HUES48 (cell line): Measurements from ENCODE around the gene AP2S1.
A peak's percentile ranks its signal among the peaks of the same experiment; 100 is the strongest.
"Not testable (repeated sequence)": the region's sequence is repeated elsewhere in the genome, so short reads cannot be mapped to it uniquely, and the experiment has no call there.

ENCODE experiments used
- H3K27ac ChIP-seq: one replicate; pipeline ENCODE4 v1.7.0; 2013; ENCODE audit warnings: low read depth, low read length, inconsistent platforms
- H3K27me3 ChIP-seq: 2 replicates; pipeline ENCODE4 v1.6.1; 2013; ENCODE audit warnings: mild to moderate bottlenecking, low read length; ENCODE audit not compliant: control insufficient read depth, insufficient read depth
- H3K36me3 ChIP-seq: 2 replicates; pipeline ENCODE4 v1.6.1; 2013; ENCODE audit warnings: low read length; ENCODE audit not compliant: control insufficient read depth, insufficient read depth
- H3K4me1 ChIP-seq: 2 replicates; pipeline ENCODE4 v1.6.1; 2013; ENCODE audit warnings: mild to moderate bottlenecking, low read length; ENCODE audit not compliant: control insufficient read depth, insufficient read depth
- H3K4me3 ChIP-seq: 2 replicates; pipeline ENCODE4 v1.5.1; 2013; ENCODE audit warnings: mild to moderate bottlenecking, low read depth, low read length
- H3K9ac ChIP-seq: 2 replicates; pipeline ENCODE4 v1.6.1; 2013; ENCODE audit warnings: mild to moderate bottlenecking, low read depth, low read length, moderate library complexity
- H3K9me3 ChIP-seq: 2 replicates; pipeline ENCODE4 v1.6.1; 2013; ENCODE audit warnings: low read length; ENCODE audit not compliant: control insufficient read depth, insufficient read depth

Gene AP2S1

DNA sequence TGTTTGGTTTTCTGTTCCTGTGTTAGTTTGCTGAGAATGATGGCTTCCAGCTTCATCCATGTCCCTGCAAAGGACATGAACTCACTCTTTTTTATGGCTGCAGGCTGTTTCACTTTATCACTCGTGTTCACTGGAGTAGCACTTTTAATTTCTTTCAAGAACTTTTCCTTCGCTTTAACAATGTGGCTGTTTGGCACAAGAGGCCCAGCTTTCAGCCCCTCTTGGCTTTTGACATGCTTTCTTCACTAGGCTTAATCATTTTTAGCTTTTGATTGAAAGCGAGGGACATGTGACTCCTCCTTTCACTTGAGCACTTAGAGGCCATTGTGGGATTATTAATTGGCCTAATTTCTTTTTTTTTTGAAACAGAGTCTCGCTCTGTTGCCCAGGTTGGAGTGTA is 32.1 kb upstream of the AP2S1 start:
- H3K27me3 ChIP-seq, H3K36me3 ChIP-seq, H3K27ac ChIP-seq, H3K4me1 ChIP-seq, H3K9ac ChIP-seq, H3K9me3 ChIP-seq, H3K4me3 ChIP-seq: not testable (repeated sequence)

DNA sequence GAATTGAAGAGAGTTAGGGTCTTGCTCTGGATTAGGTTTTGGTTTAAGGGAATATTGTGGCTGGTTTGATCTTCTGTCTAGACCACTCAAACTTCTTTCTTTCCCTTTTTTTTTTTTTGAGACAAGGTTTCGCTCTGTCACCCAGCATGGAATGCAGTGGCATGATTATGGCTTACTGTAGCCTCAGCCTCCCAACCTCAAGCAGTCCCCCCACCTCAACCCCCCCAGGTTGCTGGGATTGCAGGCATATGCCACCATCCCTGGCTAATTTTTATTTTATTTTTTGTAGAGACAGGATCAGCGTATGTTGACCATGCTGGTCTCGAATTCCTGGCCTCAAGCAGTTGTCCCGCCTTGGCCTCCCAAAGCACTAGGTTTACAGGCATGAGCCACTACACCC is 31.4 kb upstream of the AP2S1 start:
- no peaks in the 10 kb centered on the region for H3K27me3 ChIP-seq
- no peak overlapping the region for H3K27ac ChIP-seq
- no peaks in the 10 kb centered on the region for H3K36me3 ChIP-seq
- no peak overlapping the region for H3K4me3 ChIP-seq
- no peaks in the 10 kb centered on the region for H3K9me3 ChIP-seq
- H3K4me1 ChIP-seq: no peaks in the 10 kb centered on the region
- H3K9ac ChIP-seq: no peak overlapping the region

DNA sequence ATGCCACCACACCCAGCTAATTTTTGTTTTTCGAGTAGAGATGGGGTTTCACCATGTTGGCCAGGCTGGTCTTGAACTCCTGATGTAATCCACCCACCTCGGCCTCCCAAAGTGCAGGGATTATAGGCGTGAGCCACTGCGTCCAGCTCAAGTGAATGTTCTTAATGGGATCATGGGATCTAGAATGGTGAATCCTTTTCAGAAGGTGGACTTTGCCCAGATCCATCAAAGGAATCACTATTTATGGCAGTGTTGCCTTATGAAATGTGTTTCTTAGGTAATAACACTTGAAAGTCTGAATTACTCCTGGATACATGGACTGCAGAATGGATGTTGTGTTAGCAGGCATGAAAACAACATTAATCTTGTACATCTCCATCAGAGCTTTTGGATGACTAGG is 30.4 kb upstream of the AP2S1 start:
- Histone ChIP-seq H3K27ac (no peak overlapping the region), H3K9me3 (no peaks in the 10 kb centered on the region), H3K9ac (no peak overlapping the region), H3K27me3 (no peaks in the 10 kb centered on the region), H3K4me3 (no peak overlapping the region), H3K36me3 (no peaks in the 10 kb centered on the region), H3K4me1 (no peaks in the 10 kb centered on the region)

DNA sequence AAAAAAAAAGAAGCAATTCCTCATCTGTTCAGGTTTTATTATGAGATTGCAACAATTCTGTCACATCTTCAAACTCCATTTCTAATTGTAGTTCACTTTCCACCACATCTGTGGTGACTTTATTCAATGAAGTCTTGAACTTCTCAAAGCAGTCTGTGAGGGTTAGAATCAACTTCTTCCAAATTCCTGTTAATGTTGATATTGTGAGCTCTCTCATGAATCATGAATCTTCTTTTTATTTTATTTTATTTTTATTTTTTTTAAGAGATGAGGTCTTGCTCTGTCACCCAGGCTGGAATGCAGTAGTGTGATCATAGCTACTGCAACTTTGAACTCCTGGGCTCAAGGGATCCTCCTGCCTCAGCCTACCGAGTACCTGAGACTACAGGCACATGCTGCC is 29.8 kb upstream of the AP2S1 start:
- Histone ChIP-seq H3K9ac (no peak overlapping the region), H3K9me3 (no peaks in the 10 kb centered on the region), H3K4me3 (no peak overlapping the region), H3K4me1 (peaks cover 3% of the 10 kb centered on the region; the same call in 1 of the 2 replicates), H3K27ac (no peak overlapping the region), H3K36me3 (no peaks in the 10 kb centered on the region), H3K27me3 (no peaks in the 10 kb centered on the region)

DNA sequence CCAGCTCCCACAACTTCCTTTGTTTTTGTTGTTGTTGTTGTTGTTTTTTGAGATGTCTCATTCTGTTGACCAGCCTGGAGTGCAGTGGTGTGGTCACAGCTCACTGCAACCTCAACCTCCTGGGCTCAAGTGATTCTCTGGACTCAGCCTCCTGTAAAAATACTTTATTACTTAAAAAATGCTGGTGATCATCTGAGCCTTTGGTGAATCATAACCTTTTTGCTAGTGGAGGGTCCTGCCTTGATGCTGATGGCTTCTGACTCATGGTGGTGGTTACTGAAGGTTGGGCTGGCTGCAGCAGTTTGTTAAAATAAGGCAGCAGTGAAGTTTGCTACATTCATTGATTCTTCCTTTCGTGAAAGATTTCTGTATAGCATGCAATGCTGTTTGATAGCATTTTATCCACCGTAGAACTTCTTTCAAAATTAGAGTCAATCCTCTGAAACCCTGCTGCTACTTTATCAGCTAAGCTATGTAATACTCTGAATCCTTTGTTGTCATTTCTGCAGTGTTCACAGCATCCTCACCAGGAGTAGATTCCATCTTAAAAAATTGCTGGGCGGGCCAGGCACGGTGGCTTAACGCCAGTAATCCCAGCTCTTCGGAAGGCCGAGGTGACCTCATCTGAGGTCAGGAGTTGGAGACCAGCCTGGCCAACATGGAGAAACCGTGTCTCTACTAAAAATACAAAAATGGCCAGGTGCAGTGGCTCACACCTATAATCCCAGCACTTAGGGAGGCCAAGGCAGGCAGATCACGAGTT is 28.1 kb upstream of the AP2S1 start:
- Histone ChIP-seq H3K9me3 (no peaks in the 10 kb centered on the region), H3K4me3 (no peak overlapping the region), H3K27me3 (no peaks in the 10 kb centered on the region), H3K36me3 (peaks cover 3% of the 10 kb centered on the region; the same call in 1 of the 2 replicates), H3K4me1 (peaks cover 8% of the 10 kb centered on the region; the same call in 1 of the 2 replicates), H3K9ac (no peak overlapping the region), H3K27ac (no peak overlapping the region)

DNA sequence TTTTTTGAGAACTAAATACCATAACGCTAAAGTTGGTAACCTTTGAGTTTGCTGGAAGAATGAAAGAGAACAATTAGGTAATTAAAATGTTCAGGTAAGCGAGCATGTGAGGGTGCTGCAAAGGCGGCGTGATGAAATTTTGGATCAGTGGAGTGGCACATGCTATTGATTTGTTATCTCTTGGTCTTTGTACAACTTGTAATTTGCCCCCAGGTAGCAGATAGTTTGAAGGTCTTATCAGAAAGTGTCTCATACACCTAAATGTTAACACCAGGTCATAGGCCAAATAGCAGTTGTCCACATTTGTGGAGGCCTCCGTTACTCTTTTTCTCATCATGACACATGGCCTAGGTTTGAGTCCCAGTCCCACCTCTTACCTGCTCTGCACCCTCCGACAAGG is 25.0 kb upstream of the AP2S1 start:
- Histone ChIP-seq H3K4me1 (peaks cover 8% of the 10 kb centered on the region; the same call in 1 of the 2 replicates), H3K9ac (no peak overlapping the region), H3K27me3 (no peaks in the 10 kb centered on the region), H3K9me3 (no peaks in the 10 kb centered on the region), H3K27ac (peak overlapping the region; percentile 67), H3K36me3 (peaks cover 3% of the 10 kb centered on the region; the same call in 1 of the 2 replicates), H3K4me3 (no peak overlapping the region)

DNA sequence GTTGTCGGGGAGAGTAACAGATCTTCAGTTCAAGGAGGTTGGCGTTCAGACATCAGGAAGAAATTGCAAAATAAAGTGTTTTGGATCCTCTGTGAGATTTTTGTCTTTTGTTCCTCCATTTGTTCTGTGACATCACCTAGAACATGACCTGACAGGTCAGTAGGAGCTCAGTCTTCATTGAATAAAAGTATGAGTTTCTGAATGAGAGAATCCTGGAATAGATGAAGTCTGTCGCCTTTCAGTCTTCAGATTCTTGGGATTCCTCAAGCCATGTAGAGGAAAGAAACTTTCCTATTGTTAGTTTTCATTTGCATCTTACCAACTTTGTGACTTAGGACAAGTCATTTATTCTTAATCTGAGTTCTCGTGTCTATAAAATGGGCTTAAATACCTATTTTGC is 24.6 kb upstream of the AP2S1 start:
- H3K27ac ChIP-seq: peak overlapping the region; percentile 67

DNA sequence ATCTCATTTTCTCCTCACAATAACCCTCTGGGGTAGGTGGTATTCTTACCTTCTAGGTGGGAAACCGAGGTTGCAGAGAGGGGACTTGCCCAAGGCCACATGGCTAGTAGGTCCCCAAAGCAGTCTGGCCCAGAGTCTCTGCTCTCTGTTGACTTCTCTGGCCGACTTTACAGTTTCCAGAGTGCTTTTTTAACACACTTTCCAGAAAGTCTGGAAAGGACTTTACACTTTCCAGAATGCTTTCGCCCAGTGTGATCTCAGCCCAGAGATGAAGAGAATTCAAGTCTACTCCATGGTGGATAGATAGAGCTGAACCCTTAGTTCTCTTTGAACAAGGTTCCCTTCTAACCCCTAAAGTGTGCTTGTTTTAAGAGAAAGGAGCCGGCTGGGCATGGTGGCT is 22.3 kb upstream of the AP2S1 start:
- H3K27ac ChIP-seq: no peak overlapping the region

More for the DNA sequence above, 24.6 kb upstream of the AP2S1 start:
- Histone ChIP-seq H3K36me3 (peaks cover 3% of the 10 kb centered on the region; the same call in 1 of the 2 replicates), H3K4me1 (peaks cover 8% of the 10 kb centered on the region; the same call in 1 of the 2 replicates), H3K9ac (no peak overlapping the region), H3K27me3 (no peaks in the 10 kb centered on the region), H3K9me3 (no peaks in the 10 kb centered on the region), H3K4me3 (no peak overlapping the region)

DNA sequence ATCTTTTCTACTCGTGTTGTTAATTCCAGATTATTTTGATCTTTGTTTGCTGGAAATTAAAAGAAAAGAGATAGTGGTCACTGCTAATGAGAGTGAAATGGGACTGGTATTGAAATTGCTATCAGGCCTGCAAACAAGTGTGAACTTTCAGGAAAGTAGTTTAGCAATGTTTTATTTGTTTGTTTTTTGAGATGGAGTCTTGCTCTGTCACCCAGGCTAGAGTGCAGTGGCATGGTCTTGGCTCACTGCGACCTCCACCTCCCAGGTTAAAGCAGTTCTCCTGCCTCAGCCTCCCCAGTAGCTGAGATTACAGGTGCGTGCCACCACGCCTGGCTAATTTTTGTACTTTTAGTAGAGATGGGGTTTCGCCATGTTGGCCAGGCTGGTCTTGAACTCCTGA is 20.5 kb upstream of the AP2S1 start:
- not testable (repeated sequence) for H3K4me3 ChIP-seq, H3K27me3 ChIP-seq, H3K9me3 ChIP-seq, H3K9ac ChIP-seq, H3K27ac ChIP-seq, H3K36me3 ChIP-seq
- H3K4me1 ChIP-seq: peaks cover 19% of the 10 kb centered on the region

More for the DNA sequence above, 22.3 kb upstream of the AP2S1 start:
- no peaks in the 10 kb centered on the region for H3K27me3 ChIP-seq
- peaks cover 8% of the 10 kb centered on the region; the same call in 1 of the 2 replicates for H3K4me1 ChIP-seq
- H3K36me3 ChIP-seq: peaks cover 3% of the 10 kb centered on the region; the same call in 1 of the 2 replicates
- no peaks in the 10 kb centered on the region for H3K9me3 ChIP-seq
- H3K9ac ChIP-seq: no peak overlapping the region
- H3K4me3 ChIP-seq: no peak overlapping the region

DNA sequence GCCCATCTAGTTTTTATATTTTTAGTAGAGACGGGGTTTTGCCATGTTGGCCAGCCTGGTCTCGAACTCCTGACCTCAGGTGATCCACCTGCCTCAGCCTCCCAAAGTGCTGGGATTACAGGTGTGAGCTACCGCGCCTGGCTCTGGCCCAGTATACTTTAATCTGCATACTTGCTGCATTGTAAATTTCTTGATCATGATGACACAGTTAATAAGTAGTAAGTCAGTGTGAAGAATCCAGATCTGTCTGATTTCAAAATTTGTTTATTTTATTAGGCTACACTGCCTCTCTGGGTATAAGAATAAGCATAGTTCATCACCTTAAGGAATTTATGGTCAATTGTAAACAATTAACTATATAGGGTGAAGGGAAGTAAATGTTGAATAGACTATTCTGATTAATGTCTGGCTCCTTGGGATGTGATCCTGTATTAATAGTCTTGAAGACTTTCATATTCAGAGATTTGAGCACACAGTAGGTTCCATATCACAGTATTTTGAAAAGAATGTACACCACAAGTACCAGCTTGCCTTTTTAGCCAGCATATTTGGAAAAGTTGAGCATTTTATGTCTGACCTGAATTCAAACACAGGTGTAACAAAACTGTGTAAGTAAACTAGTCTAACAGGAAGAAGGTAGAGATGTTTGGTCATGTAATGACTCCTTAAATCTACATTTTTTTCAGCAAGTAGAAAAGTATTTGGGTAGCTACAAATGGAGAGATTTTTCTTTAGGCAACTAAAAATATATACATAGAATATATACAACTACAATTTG is 17.6 kb upstream of the AP2S1 start:
- H3K36me3 ChIP-seq: no peaks in the 10 kb centered on the region
- H3K4me3 ChIP-seq: no peak overlapping the region
- no peak overlapping the region for H3K27ac ChIP-seq
- no peaks in the 10 kb centered on the region for H3K27me3 ChIP-seq
- no peak overlapping the region for H3K9ac ChIP-seq
- peaks cover 36% of the 10 kb centered on the region for H3K4me1 ChIP-seq
- H3K9me3 ChIP-seq: no peaks in the 10 kb centered on the region

DNA sequence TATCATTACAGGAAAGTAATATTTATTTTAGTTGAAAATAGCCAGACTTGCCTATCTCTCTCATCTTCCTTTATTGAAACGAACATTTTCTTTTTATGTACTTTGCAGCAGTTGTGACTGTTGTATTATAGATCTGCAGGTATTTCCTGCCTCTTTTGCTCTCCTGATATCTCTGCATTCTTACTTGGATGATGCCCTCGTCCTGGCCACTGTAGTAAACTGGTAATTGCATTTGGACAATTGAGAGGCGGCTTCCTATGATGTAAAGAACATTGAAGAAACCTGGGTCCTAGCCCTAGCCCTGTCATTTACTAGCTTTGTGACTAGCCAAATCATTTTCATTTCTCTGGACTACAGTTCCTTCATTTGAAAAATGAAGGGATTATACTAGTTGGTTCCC is 16.5 kb upstream of the AP2S1 start:
- H3K9me3 ChIP-seq: no peaks in the 10 kb centered on the region
- no peaks in the 10 kb centered on the region for H3K36me3 ChIP-seq
- no peak overlapping the region for H3K27ac ChIP-seq
- peaks cover 44% of the 10 kb centered on the region for H3K4me1 ChIP-seq
- H3K4me3 ChIP-seq: no peak overlapping the region
- no peak overlapping the region for H3K9ac ChIP-seq
- H3K27me3 ChIP-seq: no peaks in the 10 kb centered on the region
